ENCODE results near the gene MIER2.

Gene MIER2

GRCh38 chr19:328025-328505 lies 16.5 kb downstream of the MIER2 start:
- DNase-seq = no peak

GRCh38 chr19:327291-328024 lies 17.1 kb downstream of the MIER2 start:
- DNase-seq = no peak

- no peak for DNase-seq
Observed at GRCh38 chr19:326871-327270, 17.7 kb downstream of the MIER2 start.

GRCh38 chr19:325937-326565 lies 18.5 kb downstream of the MIER2 start:
- DNase-seq = no peak

GRCh38 chr19:325173-325936 lies 19.2 kb downstream of the MIER2 start:
- DNase-seq = no peak

GRCh38 chr19:324716-325115 lies 19.9 kb downstream of the MIER2 start:
- DNase-seq = no peak

- no peak for DNase-seq
Observed at GRCh38 chr19:322616-323015, 22.0 kb downstream of the MIER2 start.

GRCh38 chr19:318509-318774 lies 26.2 kb downstream of the MIER2 start:
- DNase-seq = no peak

- no peak for DNase-seq
Observed at GRCh38 chr19:317710-318508, 26.7 kb downstream of the MIER2 start.

GRCh38 chr19:315811-316210 lies 28.8 kb downstream of the MIER2 start:
- DNase-seq = no peak

- no peak for DNase-seq
Observed at GRCh38 chr19:313988-314815, 30.4 kb downstream of the MIER2 start.

GRCh38 chr19:313169-313987 lies 31.2 kb downstream of the MIER2 start:
- DNase-seq = no peak

- DNase-seq = no peak
Observed at GRCh38 chr19:311813-312261, 32.8 kb downstream of the MIER2 start.

- no peak for DNase-seq
Observed at GRCh38 chr19:310781-311496, 33.7 kb downstream of the MIER2 start.

GRCh38 chr19:310141-310651 lies 34.4 kb downstream of the MIER2 start:
- DNase-seq = no peak

- no peak for DNase-seq
Observed at GRCh38 chr19:309206-309565, 35.4 kb downstream of the MIER2 start.

- DNase-seq = no peak
Observed at GRCh38 chr19:308471-309205, 36.0 kb downstream of the MIER2 start.

- no peak for DNase-seq
Observed at GRCh38 chr19:307793-308420, 36.7 kb downstream of the MIER2 start.

- DNase-seq = no peak
Observed at GRCh38 chr19:307111-307531, 37.5 kb downstream of the MIER2 start.

Data from DMS 273 treated with DMSO at 0.1 percent for 48 hours (cell line).